Cardiac fibroblast (primary cell): Measurements from ENCODE around the gene SLC43A1.
A peak's percentile ranks its signal among the peaks of the same experiment; 100 is the strongest.

Experiments
- DNase-seq, 2 donors: peaks; one replicate each; pipeline versions ENCODE4 v3.0.0 to v3.0.0-alpha.2; 2010; ENCODE audit warnings: low read depth in 2 of 2
- H3K4me3 ChIP-seq, 2 donors: replicated peaks in 1 of 2; 1 replicate in 1 of 2; 2 replicates in 1 of 2; pipeline ENCODE4 v1.5.1; 2011; ENCODE audit warnings: low read depth in 2 of 2, low read length in 2 of 2, mild to moderate bottlenecking in 2 of 2, moderate library complexity in 1 of 2
- TF ChIP-seq, protein P1 (sequence below): IDR thresholded peaks from one replicate; pipeline ENCODE4 v1.5.1; 2011; ENCODE audit warnings: low read depth, mild to moderate bottlenecking, low read length, inconsistent platforms

SLC43A1 gene

DNA sequence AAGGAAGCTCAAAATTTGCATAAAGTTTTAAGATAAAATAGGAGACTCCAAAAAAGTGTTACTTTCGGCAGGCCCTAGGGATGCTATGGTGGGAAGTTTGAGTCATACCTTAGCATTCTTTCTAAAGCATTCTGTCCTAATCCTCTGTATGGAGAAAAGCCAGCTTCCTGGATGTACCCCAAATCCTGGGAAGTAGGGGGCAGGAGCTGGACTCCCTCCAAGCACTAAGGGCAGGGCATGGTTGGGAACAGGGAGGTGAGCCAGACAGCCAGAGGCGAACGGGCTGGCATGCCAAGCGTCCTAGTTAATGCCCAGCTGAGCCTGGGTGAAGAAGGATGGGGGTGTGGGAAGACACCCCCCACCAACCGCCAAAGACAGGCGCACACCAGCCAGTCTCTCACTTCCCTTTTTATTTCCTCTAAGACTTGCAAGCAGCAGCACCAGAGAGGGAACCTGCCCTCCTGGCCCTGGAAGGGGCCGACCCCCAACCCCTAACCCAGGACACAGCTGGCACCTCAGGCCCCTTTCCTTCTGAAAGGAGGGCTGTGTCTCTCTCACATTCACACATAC lies 31.3 kb downstream of the SLC43A1 start:
- TF ChIP-seq, protein P1, sequence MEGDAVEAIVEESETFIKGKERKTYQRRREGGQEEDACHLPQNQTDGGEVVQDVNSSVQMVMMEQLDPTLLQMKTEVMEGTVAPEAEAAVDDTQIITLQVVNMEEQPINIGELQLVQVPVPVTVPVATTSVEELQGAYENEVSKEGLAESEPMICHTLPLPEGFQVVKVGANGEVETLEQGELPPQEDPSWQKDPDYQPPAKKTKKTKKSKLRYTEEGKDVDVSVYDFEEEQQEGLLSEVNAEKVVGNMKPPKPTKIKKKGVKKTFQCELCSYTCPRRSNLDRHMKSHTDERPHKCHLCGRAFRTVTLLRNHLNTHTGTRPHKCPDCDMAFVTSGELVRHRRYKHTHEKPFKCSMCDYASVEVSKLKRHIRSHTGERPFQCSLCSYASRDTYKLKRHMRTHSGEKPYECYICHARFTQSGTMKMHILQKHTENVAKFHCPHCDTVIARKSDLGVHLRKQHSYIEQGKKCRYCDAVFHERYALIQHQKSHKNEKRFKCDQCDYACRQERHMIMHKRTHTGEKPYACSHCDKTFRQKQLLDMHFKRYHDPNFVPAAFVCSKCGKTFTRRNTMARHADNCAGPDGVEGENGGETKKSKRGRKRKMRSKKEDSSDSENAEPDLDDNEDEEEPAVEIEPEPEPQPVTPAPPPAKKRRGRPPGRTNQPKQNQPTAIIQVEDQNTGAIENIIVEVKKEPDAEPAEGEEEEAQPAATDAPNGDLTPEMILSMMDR, result no peak
- DNase-seq, result no peak
- H3K4me3 ChIP-seq, result no peak overlapping the region

DNA sequence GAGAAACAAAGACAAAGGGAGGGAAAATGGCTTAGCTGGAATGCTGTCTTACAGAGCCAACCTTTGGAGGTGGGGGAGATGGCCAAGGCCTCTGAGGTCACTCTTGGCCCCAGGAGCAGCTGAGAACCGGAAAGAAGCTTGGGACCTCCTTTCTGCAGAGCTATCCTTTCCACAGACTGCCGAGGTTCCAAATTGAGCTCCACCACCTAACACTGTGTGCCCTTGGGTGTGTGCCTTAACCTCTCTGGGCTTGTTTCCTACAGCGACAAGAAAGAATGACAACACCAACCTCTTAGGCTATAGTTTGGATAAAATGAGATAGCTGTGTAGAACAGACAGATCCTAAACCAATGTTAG lies 32.0 kb downstream of the SLC43A1 start:
- no peak for DNase-seq
- H3K4me3 ChIP-seq, result no peak overlapping the region
- TF ChIP-seq, protein P1, result no peak

DNA sequence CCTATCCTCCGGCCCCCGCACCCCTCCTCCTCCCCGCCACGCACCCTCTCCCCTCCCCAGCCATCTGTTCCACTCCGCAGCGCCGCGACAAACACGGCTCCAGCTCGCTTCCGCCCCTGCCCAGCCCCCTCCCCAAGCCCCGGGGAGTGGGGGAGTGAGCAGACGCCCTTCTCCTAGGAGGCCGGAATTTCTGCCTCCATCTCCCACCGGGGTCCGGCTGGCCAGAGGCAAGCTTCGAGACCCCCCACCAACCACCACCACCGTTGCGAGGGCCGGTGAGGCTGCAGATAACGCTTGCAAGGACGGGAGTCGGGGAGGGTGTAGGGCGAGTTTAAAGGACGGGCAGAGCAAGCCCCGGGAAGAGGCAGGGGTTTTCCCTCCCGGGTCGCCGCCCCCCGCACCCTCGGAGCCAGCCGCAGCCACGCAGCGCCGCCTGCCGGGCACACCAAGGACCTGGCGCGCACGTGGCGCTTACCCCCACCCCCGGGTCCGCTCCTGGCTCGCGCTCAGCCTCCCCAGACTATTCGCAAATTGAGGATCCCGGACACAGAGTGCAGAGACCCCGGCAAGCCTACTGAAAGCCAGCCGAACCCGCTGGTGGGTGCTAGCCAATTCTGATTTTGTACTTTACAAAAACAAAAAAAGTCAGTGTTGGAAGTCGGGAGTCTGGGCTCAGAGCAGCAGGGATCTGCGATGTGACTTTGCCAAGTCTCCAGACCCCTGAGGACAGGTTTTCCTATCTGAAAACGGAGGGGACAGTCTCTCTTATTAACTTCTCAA lies 32.5 kb downstream of the SLC43A1 start:
- peak overlapping the region; percentile 37 to 46 for H3K4me3 ChIP-seq
- TF ChIP-seq, protein P1, result peak; percentile 42
- DNase-seq, result peak; percentile 35 to 41

DNA sequence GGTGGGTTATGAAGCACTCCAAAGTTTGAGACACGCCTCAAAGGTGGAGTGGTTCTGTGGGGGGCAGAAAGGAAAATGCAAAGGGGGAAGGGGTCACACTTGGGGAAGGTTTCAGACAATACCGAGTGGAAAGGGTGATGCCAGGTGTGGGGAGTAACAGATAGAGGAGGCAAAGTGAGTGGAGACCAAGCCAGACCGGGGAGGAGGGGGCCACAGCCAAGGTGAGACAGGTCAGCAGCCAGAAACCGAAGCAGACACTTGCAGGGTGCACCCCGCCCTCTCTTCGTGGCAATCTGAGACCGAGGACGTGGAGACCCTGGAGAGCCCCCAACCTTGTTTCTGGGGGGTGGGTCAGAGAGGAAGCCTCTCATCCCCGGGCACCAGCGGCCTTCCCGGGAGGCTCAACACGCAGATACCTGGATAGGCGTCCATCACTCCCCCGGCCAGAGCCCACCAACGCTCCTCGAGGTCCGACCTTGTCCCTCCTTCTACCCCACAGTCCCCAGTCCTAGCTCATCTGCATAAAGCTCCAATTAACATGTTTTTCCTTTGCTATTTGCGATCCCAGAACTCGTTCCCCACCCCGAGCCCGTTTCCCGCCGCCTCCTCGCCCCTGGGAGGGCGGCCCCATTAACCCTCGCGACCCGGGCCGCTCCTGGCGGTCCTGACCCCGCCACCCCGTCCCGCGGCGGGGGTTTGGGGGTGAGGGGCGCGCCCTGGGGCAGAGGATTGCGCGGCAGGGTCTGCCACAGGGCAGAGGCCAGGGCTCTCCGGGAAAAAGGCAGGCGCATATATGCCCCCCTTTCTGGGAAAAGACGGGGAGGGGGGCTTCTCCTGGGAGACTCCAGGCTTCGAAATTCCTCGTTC lies 33.4 kb downstream of the SLC43A1 start:
- DNase-seq, result no peak
- TF ChIP-seq, protein P1, result no peak
- peak overlapping the region in 1 of 2 donors; percentile 46 for H3K4me3 ChIP-seq

DNA sequence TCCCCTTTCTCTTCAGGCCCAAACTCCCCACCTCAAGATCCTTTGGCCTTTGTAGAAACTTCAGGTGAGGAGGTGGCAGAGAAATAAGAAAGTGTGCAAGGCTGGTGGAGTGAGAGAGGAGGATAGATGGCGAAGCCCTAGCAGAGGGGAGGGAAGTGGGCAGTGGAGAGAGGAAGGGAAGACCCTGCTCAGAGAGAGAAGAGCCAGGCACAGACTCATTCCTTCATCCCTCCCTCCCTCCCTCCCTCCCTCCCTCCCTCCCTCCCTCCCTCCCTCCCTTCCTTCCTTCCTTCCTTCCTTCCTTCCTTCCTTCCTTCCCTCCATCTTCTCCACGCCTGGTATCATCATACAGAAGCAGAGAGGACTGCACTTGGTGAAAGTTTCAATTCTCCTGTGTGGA lies 34.2 kb downstream of the SLC43A1 start:
- TF ChIP-seq, protein P1, result no peak

DNA sequence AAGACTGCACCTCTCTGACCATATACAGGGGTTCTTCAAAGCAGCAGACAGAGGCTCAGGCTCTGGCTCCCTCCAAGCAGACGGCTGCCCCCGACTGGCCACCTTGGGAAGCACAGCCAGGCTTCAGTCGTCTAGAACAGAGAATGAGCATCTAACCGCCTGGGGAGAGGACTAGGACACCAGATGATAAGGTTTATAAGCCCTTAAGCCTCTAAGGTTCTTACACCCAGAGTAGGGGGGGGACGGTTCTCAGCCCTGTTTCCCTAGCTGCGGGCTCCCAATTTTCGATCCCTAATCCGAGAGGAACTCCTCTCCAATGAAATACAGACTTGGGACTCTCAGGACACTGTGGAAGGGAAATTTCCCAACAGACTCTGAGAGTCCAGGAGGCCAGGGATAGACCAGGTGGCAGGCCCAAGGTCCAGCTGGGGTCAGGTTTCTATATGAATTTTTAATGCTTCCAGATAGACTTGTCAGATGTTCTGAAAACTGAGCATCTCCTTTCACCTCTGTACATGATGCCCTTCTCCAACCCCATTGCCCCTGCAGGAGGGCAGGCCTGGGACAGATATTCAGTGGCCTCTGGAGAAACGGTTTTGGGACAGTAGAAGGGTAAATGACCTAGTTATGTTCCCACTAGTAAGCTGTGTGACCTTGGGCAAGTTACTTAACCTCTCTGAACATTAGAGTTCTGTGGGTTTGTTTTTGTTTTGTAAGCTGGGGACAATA lies 34.9 kb downstream of the SLC43A1 start:
- TF ChIP-seq, protein P1, result peak; percentile 95
- no peak overlapping the region for H3K4me3 ChIP-seq
- peak; percentile 63 to 65 for DNase-seq

More for the DNA sequence above, 34.2 kb downstream of the SLC43A1 start:
- no peak overlapping the region for H3K4me3 ChIP-seq
- no peak for DNase-seq
